Testis (tissue), 2 donors: Measurements from ENCODE around the gene CUL7.

Source experiments
- CTCF ChIP-seq, 3 experiments: fragments of 450-650 bp in 2 of 3; fragments of 200-600 bp in 1 of 3; sonication (generic) in 1 of 3; IDR thresholded peaks; one replicate each; pipeline ENCODE4 v1.5.1; 2016 to 2019; ENCODE audit warnings: antibody characterized with exemption in 3 of 3, mild to moderate bottlenecking in 2 of 3, moderate library complexity in 1 of 3
- POLR2A ChIP-seq: fragments of 450-650 bp; IDR thresholded peaks from one replicate; pipeline ENCODE4 v1.6.1; 2017; ENCODE audit warnings: antibody characterized with exemption, mild to moderate bottlenecking, moderate library complexity

GRCh38 chr6:43090559-43090956, 36.9 kb upstream of the CUL7 start:
- TF ChIP-seq CTCF (IDR thresholded peaks at IDR 0.05), result no peak
- TF ChIP-seq POLR2A, result no peak
